OCI-LY1 (cell line): Measurements from ENCODE around the gene HSD3B2.

Experiments
- H2AFZ ChIP-seq: fragments of 200-600 bp; sonication (generic), shearing (Covaris generic); 2 replicates; pipeline ENCODE4 v1.6.0; 2014; ENCODE audit warnings: antibody characterized with exemption, mild to moderate bottlenecking, low read length
- H3F3A ChIP-seq: fragments of 200-600 bp; sonication (generic), shearing (Covaris generic); 2 replicates; pipeline ENCODE4 v1.6.0; 2014; ENCODE audit warnings: mild to moderate bottlenecking, antibody characterized with exemption, low read length, moderate library complexity; ENCODE audit not compliant: insufficient read depth
- H3K27ac ChIP-seq: fragments of 200-600 bp; sonication (generic); 2 replicates; pipeline ENCODE4 v1.5.1; 2014; ENCODE audit warnings: low read length, mixed run types, mild to moderate bottlenecking, low read depth; ENCODE audit not compliant: poor library complexity, severe bottlenecking
- H3K27me3 ChIP-seq: fragments of 200-600 bp; sonication (generic); 2 replicates; pipeline ENCODE4 v1.6.0; 2014; ENCODE audit warnings: antibody characterized with exemption, mild to moderate bottlenecking, low read length, moderate library complexity; ENCODE audit not compliant: insufficient read depth
- H3K36me3 ChIP-seq: fragments of 200-600 bp; sonication (generic); 2 replicates; pipeline ENCODE4 v1.6.1; 2014; ENCODE audit warnings: mild to moderate bottlenecking, antibody characterized with exemption, low read length, moderate library complexity, mixed read lengths; ENCODE audit not compliant: insufficient read depth
- H3K4me1 ChIP-seq: fragments of 200-600 bp; sonication (generic); 2 replicates; pipeline ENCODE4 v1.5.1; 2014; ENCODE audit warnings: mild to moderate bottlenecking, low read length, moderate library complexity; ENCODE audit not compliant: insufficient read depth, severe bottlenecking
- H3K4me2 ChIP-seq: fragments of 200-600 bp; sonication (generic), shearing (Covaris generic); 2 replicates; pipeline ENCODE4 v1.6.1; 2014; ENCODE audit warnings: low read length
- H3K4me3 ChIP-seq: fragments of 200-600 bp; sonication (generic); 2 replicates; pipeline ENCODE4 v1.5.1; 2014; ENCODE audit warnings: low read length, low read depth, mild to moderate bottlenecking, mixed read lengths; ENCODE audit not compliant: poor library complexity, severe bottlenecking
- H3K79me2 ChIP-seq: fragments of 200-600 bp; shearing (Covaris generic); 2 replicates; pipeline ENCODE4 v1.6.1; 2016; ENCODE audit warnings: mixed run types, low read length, mixed read lengths; ENCODE audit not compliant: insufficient read depth
- H3K9ac ChIP-seq: fragments of 200-600 bp; sonication (generic), shearing (Covaris generic); 2 replicates; pipeline ENCODE4 v1.6.1; 2014; ENCODE audit warnings: mild to moderate bottlenecking, low read length, mixed read lengths
- H3K9me2 ChIP-seq: fragments of 200-600 bp; sonication (generic), shearing (Covaris generic); 2 replicates; pipeline ENCODE4 v1.6.1; 2014; ENCODE audit warnings: low read depth, mild to moderate bottlenecking, low read length, mixed read lengths
- H3K9me3 ChIP-seq: fragments of 200-600 bp; shearing (Covaris generic); 2 replicates; pipeline ENCODE4 v1.6.1; 2014; ENCODE audit warnings: low read length, mixed read lengths
- H4K20me1 ChIP-seq: fragments of 200-600 bp; sonication (generic), shearing (Covaris generic); 2 replicates; pipeline ENCODE4 v1.6.0; 2016; ENCODE audit warnings: mild to moderate bottlenecking, low read length; ENCODE audit not compliant: insufficient read depth
- CTCF ChIP-seq: fragments of 200-600 bp; sonication (generic), shearing (Covaris generic); IDR thresholded peaks from 2 replicates; pipeline ENCODE4 v1.5.1; 2017; ENCODE audit warnings: mild to moderate bottlenecking, antibody characterized with exemption, low read length, moderate library complexity, mixed read lengths
- EZH2 ChIP-seq: fragments of 200-600 bp; sonication (generic), shearing (Covaris generic); IDR thresholded peaks from 2 replicates; pipeline ENCODE4 v1.8.0; 2017; ENCODE audit warnings: borderline replicate concordance, mixed run types, mild to moderate bottlenecking, antibody characterized with exemption, low read length, moderate library complexity, mixed read lengths

The HSD3B2 gene

GRCh38 chr1:119380304-119380703 is 34.6 kb upstream of the HSD3B2 start:
- Histone ChIP-seq H3K9me2 (no peaks in the 10 kb centered on the region), H3K4me3 (no peak overlapping the region), H3K79me2 (no peaks in the 10 kb centered on the region), H3K27me3 (no peaks in the 10 kb centered on the region), H3F3A (no peaks in the 10 kb centered on the region), H3K9ac (no peak overlapping the region), H4K20me1 (no peaks in the 10 kb centered on the region), H3K9me3 (no peaks in the 10 kb centered on the region), H3K4me1 (no peaks in the 10 kb centered on the region), H3K36me3 (no peaks in the 10 kb centered on the region), H2AFZ (no peak overlapping the region), H3K4me2 (no peak overlapping the region), H3K27ac (no peak overlapping the region)
- no peak for TF ChIP-seq EZH2
- TF ChIP-seq CTCF = no peak

DNA sequence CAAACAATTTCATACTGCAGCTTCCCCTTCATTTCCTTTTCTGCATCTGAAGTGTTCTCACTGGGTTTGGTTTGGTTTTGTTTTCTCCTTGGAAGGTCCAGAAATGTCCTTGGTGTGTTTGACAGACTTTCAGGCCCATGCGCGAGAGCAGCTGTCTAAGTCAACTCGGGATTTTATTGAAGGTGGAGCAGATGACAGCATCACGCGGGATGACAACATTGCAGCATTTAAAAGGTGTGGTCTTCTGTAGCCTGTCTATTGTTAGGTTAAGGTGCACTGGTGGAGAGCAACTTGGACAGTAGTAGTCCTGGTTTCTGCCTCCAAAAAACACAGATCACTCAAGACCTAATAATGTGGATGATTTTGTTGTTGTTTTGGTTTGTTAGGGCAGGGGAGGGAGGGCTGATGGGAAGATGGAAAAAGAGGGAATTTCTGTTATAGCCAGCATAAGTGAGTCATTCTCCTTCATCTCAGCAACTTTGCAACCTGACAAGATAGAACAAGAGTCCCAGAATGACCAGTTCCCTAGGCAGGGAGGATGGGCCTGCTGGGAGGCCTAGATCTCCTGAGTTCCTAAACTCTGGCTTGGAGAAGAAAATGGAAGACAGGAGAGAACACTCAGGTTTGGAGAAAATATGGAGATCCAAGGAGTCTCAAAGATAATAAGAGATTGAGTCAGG is 33.8 kb upstream of the HSD3B2 start:
- H3K27ac ChIP-seq = no peak overlapping the region
- TF ChIP-seq EZH2 = no peak
- no peak for TF ChIP-seq CTCF
- no peak overlapping the region for H3K4me2 ChIP-seq
- H3K9ac ChIP-seq = no peak overlapping the region
- no peaks in the 10 kb centered on the region for H3F3A ChIP-seq
- H3K27me3 ChIP-seq = no peaks in the 10 kb centered on the region
- no peaks in the 10 kb centered on the region for H3K4me1 ChIP-seq
- H3K36me3 ChIP-seq = no peaks in the 10 kb centered on the region
- H3K9me2 ChIP-seq = no peaks in the 10 kb centered on the region
- H3K4me3 ChIP-seq = no peak overlapping the region
- no peaks in the 10 kb centered on the region for H4K20me1 ChIP-seq
- H2AFZ ChIP-seq = no peak overlapping the region
- H3K9me3 ChIP-seq = no peaks in the 10 kb centered on the region
- H3K79me2 ChIP-seq = no peaks in the 10 kb centered on the region

- no peaks in the 10 kb centered on the region for H3K27me3 ChIP-seq
- H4K20me1 ChIP-seq = no peaks in the 10 kb centered on the region
- no peaks in the 10 kb centered on the region for H3K36me3 ChIP-seq
- H3K27ac ChIP-seq = no peak overlapping the region
- no peaks in the 10 kb centered on the region for H3K79me2 ChIP-seq
- no peaks in the 10 kb centered on the region for H3K9me3 ChIP-seq
- H3K9ac ChIP-seq = no peak overlapping the region
- no peak overlapping the region for H3K4me2 ChIP-seq
- H3K4me1 ChIP-seq = no peaks in the 10 kb centered on the region
- no peaks in the 10 kb centered on the region for H3F3A ChIP-seq
- no peak for TF ChIP-seq CTCF
- no peak for TF ChIP-seq EZH2
- H3K9me2 ChIP-seq = no peaks in the 10 kb centered on the region
- H3K4me3 ChIP-seq = no peak overlapping the region
- H2AFZ ChIP-seq = no peak overlapping the region
Observed at GRCh38 chr1:119384591-119384990, 30.4 kb upstream of the HSD3B2 start.
